Neural cell (in vitro differentiated cells): ENCODE data around the gene NECTIN4. TPM values are rescaled to one million over a fixed set of nuclear protein-coding genes. Genes with fewer than 3 reads are reported as not detected.

Experiments used
- H2AFZ ChIP-seq: fragments of 200-600, 300-800 bp; sonication (generic), shearing (Covaris generic); 2 replicates; pipeline ENCODE4 v1.6.0; 2014; ENCODE audit warnings: low read depth, mild to moderate bottlenecking, antibody characterized with exemption, low read length, moderate library complexity
- H3F3A ChIP-seq: fragments of 200-600 bp; shearing (Covaris generic); 2 replicates; pipeline ENCODE4 v1.6.1; 2016; ENCODE audit warnings: mild to moderate bottlenecking, moderate library complexity, mixed read lengths, antibody characterized with exemption, low read length; ENCODE audit not compliant: insufficient read depth, poor library complexity, severe bottlenecking
- H3K27ac ChIP-seq: fragments of 200-600, 300-800 bp; sonication (generic), shearing (Covaris generic); 2 replicates; pipeline ENCODE4 v1.5.1; 2014; ENCODE audit warnings: mild to moderate bottlenecking, low read length, moderate library complexity
- H3K27me3 ChIP-seq: fragments of 300-800, 200-600 bp; sonication (generic), shearing (Covaris generic); 2 replicates; pipeline ENCODE4 v1.6.0; 2014; ENCODE audit warnings: mild to moderate bottlenecking, low read depth, low read length, moderate library complexity; ENCODE audit not compliant: insufficient read depth
- H3K36me3 ChIP-seq: fragments of 300-800, 200-600 bp; sonication (generic), shearing (Covaris generic); 2 replicates; pipeline ENCODE4 v1.5.1; 2014; ENCODE audit warnings: mild to moderate bottlenecking, antibody characterized with exemption, low read length, moderate library complexity; ENCODE audit not compliant: insufficient read depth
- H3K4me2 ChIP-seq: fragments of 300-800, 200-600 bp; sonication (generic), shearing (Covaris generic); 2 replicates; pipeline ENCODE4 v1.6.0; 2014; ENCODE audit warnings: mild to moderate bottlenecking, low read length
- H3K4me3 ChIP-seq: fragments of 300-800, 200-600 bp; sonication (generic), shearing (Covaris generic); 2 replicates; pipeline ENCODE4 v1.5.1; 2014; ENCODE audit warnings: mild to moderate bottlenecking, low read length, moderate library complexity
- H3K79me2 ChIP-seq: fragments of 200-600 bp; shearing (Covaris generic); replicated peaks from 2 replicates; pipeline ENCODE4 v1.6.0; 2014; ENCODE audit warnings: mild to moderate bottlenecking, low read length, moderate library complexity; ENCODE audit not compliant: insufficient read depth
- H3K9ac ChIP-seq: fragments of 300-800, 200-600 bp; sonication (generic), shearing (Covaris generic); 2 replicates; pipeline ENCODE4 v1.6.1; 2016; ENCODE audit warnings: mild to moderate bottlenecking, low read length, mixed read lengths
- H3K9me2 ChIP-seq: fragments of 200-600 bp; shearing (Covaris generic); 2 replicates; pipeline ENCODE4 v1.6.1; 2016; ENCODE audit warnings: mild to moderate bottlenecking, low read length, mixed read lengths; ENCODE audit not compliant: insufficient read depth
- H3K9me3 ChIP-seq: fragments of 200-600, 300-800 bp; sonication (generic), shearing (Covaris generic); 2 replicates; pipeline ENCODE4 v1.6.1; 2016; ENCODE audit warnings: mild to moderate bottlenecking, mixed run types, low read length, moderate library complexity, mixed read lengths
- H4K20me1 ChIP-seq: fragments of 200-600 bp; shearing (Covaris generic); 2 replicates; pipeline ENCODE4 v1.6.1; 2016; ENCODE audit warnings: mild to moderate bottlenecking, mixed run types; ENCODE audit not compliant: insufficient read depth
- CTCF ChIP-seq: fragments of 450-650 bp; IDR thresholded peaks from 2 replicates; pipeline ENCODE4 v1.5.1; 2014; ENCODE audit warnings: antibody characterized with exemption, mild to moderate bottlenecking, moderate library complexity; ENCODE audit not compliant: poor library complexity, severe bottlenecking
- EP300 ChIP-seq: fragments of 450-650 bp; conservative IDR thresholded peaks from 2 replicates; pipeline ENCODE4 v1.6.1; 2014; ENCODE audit warnings: antibody characterized with exemption, mild to moderate bottlenecking, moderate library complexity; ENCODE audit not compliant: poor library complexity, severe bottlenecking
- EZH2 ChIP-seq: fragments of 200-600, 300-800 bp; shearing (Covaris generic), sonication (generic); IDR thresholded peaks from 2 replicates; pipeline ENCODE4 v1.6.1; 2014; ENCODE audit warnings: antibody characterized with exemption, low read length, borderline replicate concordance, mild to moderate bottlenecking; ENCODE audit not compliant: insufficient read depth, poor library complexity, severe bottlenecking
- MXI1 ChIP-seq: fragments of 450-650 bp; conservative IDR thresholded peaks from 2 replicates; pipeline ENCODE4 v1.6.1; 2014; ENCODE audit warnings: antibody characterized with exemption, mild to moderate bottlenecking; ENCODE audit not compliant: poor library complexity, severe bottlenecking
- POLR2AphosphoS5 ChIP-seq: IDR thresholded peaks from 2 replicates; pipeline ENCODE4 v1.6.1; 2012
- RAD21 ChIP-seq: fragments of 450-650 bp; conservative IDR thresholded peaks from 2 replicates; pipeline ENCODE4 v1.6.1; 2014; ENCODE audit warnings: antibody characterized with exemption, mild to moderate bottlenecking, moderate library complexity
- SMC3 ChIP-seq: fragments of 450-650 bp; conservative IDR thresholded peaks from 2 replicates; pipeline ENCODE4 v1.6.1; 2014; ENCODE audit warnings: antibody characterized with exemption, mild to moderate bottlenecking, moderate library complexity; ENCODE audit not compliant: poor library complexity
- TAF1 ChIP-seq: IDR thresholded peaks from 2 replicates; pipeline ENCODE4 v1.6.1; 2012; ENCODE audit warnings: low read depth
- polyA plus RNA-seq: library from polyadenylated mRNA; depleted of rRNA; stranded (reverse); fragments of >200 nt; gene quantifications from 2 replicates; pipeline ENCODE4 v1.2.3, GENCODE V29; 2014
- TF ChIP-seq, protein P1 (sequence below): IDR thresholded peaks from 2 replicates; pipeline ENCODE4 v1.6.1; 2012; ENCODE audit warnings: borderline replicate concordance

NECTIN4 gene
- polyA plus RNA-seq, 1 donor from 2014 or later = not detected

DNA sequence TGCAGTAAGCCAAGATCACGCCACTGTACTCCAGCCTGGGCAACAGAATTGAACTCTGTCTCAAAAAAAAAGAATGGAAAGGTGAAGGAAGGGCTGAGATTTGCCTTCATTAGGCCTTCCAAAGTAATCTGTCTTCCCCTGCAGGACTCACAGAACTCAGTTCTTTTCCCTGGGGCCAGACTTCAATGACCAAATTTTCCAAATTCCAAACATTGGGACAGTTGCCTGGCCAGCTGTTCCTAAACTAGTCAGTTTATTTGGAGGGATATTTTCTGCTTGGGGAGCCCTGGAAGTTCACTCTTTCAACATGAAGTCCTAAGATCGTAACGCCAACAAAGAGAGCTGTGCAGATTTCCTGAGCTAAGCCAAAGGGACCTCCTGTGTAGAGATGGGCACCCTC lies 48.5 kb upstream of the NECTIN4 start:
- no peaks in the 10 kb centered on the region for H4K20me1 ChIP-seq
- no peaks in the 10 kb centered on the region for H3F3A ChIP-seq
- TF ChIP-seq EP300 = no peak
- TF ChIP-seq, protein P1, sequence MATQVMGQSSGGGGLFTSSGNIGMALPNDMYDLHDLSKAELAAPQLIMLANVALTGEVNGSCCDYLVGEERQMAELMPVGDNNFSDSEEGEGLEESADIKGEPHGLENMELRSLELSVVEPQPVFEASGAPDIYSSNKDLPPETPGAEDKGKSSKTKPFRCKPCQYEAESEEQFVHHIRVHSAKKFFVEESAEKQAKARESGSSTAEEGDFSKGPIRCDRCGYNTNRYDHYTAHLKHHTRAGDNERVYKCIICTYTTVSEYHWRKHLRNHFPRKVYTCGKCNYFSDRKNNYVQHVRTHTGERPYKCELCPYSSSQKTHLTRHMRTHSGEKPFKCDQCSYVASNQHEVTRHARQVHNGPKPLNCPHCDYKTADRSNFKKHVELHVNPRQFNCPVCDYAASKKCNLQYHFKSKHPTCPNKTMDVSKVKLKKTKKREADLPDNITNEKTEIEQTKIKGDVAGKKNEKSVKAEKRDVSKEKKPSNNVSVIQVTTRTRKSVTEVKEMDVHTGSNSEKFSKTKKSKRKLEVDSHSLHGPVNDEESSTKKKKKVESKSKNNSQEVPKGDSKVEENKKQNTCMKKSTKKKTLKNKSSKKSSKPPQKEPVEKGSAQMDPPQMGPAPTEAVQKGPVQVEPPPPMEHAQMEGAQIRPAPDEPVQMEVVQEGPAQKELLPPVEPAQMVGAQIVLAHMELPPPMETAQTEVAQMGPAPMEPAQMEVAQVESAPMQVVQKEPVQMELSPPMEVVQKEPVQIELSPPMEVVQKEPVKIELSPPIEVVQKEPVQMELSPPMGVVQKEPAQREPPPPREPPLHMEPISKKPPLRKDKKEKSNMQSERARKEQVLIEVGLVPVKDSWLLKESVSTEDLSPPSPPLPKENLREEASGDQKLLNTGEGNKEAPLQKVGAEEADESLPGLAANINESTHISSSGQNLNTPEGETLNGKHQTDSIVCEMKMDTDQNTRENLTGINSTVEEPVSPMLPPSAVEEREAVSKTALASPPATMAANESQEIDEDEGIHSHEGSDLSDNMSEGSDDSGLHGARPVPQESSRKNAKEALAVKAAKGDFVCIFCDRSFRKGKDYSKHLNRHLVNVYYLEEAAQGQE = no peak
- TF ChIP-seq TAF1 = no peak
- TF ChIP-seq SMC3 = no peak
- TF ChIP-seq MXI1 = no peak
- TF ChIP-seq RAD21 = no peak
- TF ChIP-seq EZH2 = no peak
- TF ChIP-seq CTCF = no peak
- no peak for TF ChIP-seq POLR2AphosphoS5
- H3K27me3 ChIP-seq = no peaks in the 10 kb centered on the region
- no peak overlapping the region for H3K27ac ChIP-seq
- H3K9me3 ChIP-seq = no peaks in the 10 kb centered on the region
- H3K9me2 ChIP-seq = no peaks in the 10 kb centered on the region
- no peak overlapping the region for H3K4me2 ChIP-seq
- H2AFZ ChIP-seq = no peak overlapping the region
- H3K79me2 ChIP-seq = no peaks in the 10 kb centered on the region
- H3K36me3 ChIP-seq = no peaks in the 10 kb centered on the region
- H3K4me3 ChIP-seq = no peak overlapping the region
- no peak overlapping the region for H3K9ac ChIP-seq

- H2AFZ ChIP-seq = peak overlapping the region; percentile 65
- peak overlapping the region; percentile 81 for H3K9ac ChIP-seq
- peaks cover 25% of the 10 kb centered on the region for H3K79me2 ChIP-seq
- no peaks in the 10 kb centered on the region for H3K27me3 ChIP-seq
- no peaks in the 10 kb centered on the region for H3F3A ChIP-seq
- H3K27ac ChIP-seq = peak overlapping the region; percentile 95
- no peaks in the 10 kb centered on the region for H3K36me3 ChIP-seq
- peak; percentile 40 for TF ChIP-seq SMC3
- no peak for TF ChIP-seq EZH2
- TF ChIP-seq EP300 = no peak
- TF ChIP-seq POLR2AphosphoS5 = peak; percentile 84
- peak; percentile 30 for TF ChIP-seq RAD21
- no peak for TF ChIP-seq CTCF
- peak; percentile 56 for TF ChIP-seq TAF1
- no peak for TF ChIP-seq MXI1
- TF ChIP-seq, protein P1 = peak; percentile 12
- no peaks in the 10 kb centered on the region for H3K9me2 ChIP-seq
- H3K4me2 ChIP-seq = peak overlapping the region; percentile 79
- no peaks in the 10 kb centered on the region for H4K20me1 ChIP-seq
- H3K4me3 ChIP-seq = peak overlapping the region; percentile 73
- H3K9me3 ChIP-seq = no peaks in the 10 kb centered on the region
Observed at GRCh38 chr1:161133220-161133740, 43.9 kb upstream of the NECTIN4 start.
